Measurements from ENCODE around the gene ITGAD. TPM values are rescaled to one million over a fixed set of nuclear protein-coding genes. Genes with fewer than 3 reads are reported as not detected.

ITGAD gene
- total and polyA plus RNA-seq, 2 of the 13 experiments (the other 11 are each of a cell fraction or from before 2014, with no cell fraction given), result not detected

- peak overlapping the region; percentile 95 for H3K27ac ChIP-seq (ENCODE audit: extremely low read length, insufficient read depth, low read length)
- H3K36me3 ChIP-seq (replicated peaks in 1 of 2; ENCODE audit: control insufficient read depth in 1 of 2, insufficient read depth in 2 of 2, low read length in 2 of 2), result peaks cover 16 to 22% of the 10 kb centered on the region in 2 experiments
- ChIA-PET CTCF (ENCODE audit: low intra/inter-chr PET ratio, low total read pairs) (interaction anchor here (0.7 kb wide), 3 partner anchors 16 to 20 kb away, joined by 3 to 4 read pairs (median 3); partner anchors contain the start of gene ZNF843), POLR2A (interaction anchor here (0.7 to 8.3 kb wide), 29 partner anchors 10 to 473 kb away, joined by 3 to 110 read pairs (median 5); partner anchors contain the start of genes FUS, HSD3B7, KAT8 and RUSF1)
- FAIRE-seq (peak; percentile 86), ATAC-seq (peak; percentile 77), DNase-seq (ENCODE audit: low spot score) (peak; percentile 95)
- peaks cover 57% of the 10 kb centered on the region for H3K4me1 ChIP-seq (ENCODE audit: insufficient read depth, low read length)
- WGBS (ENCODE audit: low lambda C conversion rate), result under 1% methylated on average over 28 of the region's 42 CpGs
- no peaks in the 10 kb centered on the region; a peak in 1 of 5 replicates for H3K27me3 ChIP-seq (ENCODE audit: control insufficient read depth in 1 of 2, insufficient read depth in 2 of 2, low read length in 2 of 2)
- H3K4me2 ChIP-seq (ENCODE audit: low read depth, low read length), result peak overlapping the region; percentile 99
- peaks cover 49% of the 10 kb centered on the region for H4K20me1 ChIP-seq (ENCODE audit: insufficient read depth, low read length)
- no TSS peak for BruUV-seq (replicated peaks)
- intact Hi-C loops (cut with micrococcal nuclease; ENCODE audit: unreplicated experiment), result loop anchor here (2.0 to 5.0 kb wide), 2 partner anchors 51 to 414 kb away; partner anchors contain the start of genes RUSF1 and ZNF267
- H3K9me3 ChIP-seq (ENCODE audit: low read length), result no peaks in the 10 kb centered on the region
- peaks cover 38% of the 10 kb centered on the region for H3K79me2 ChIP-seq (ENCODE audit: insufficient read depth, low read length)
- H3K9ac ChIP-seq (ENCODE audit: insufficient read depth, low read depth, low read length), result peak overlapping the region; percentile 97
- in situ Hi-C loops (cut with HindIII; ENCODE audit: extremely low pct_ligation_motif_present, low pct_unique_long_range_greater_than_20kb), result loop anchor here (5.0 to 10.0 kb wide), 3 partner anchors 244 to 466 kb away; partner anchors contain the start of gene ZNF267
- no peak overlapping the region for H2AFZ ChIP-seq (ENCODE audit: low read length)
- H3K4me3 ChIP-seq (replicated peaks in 1 of 3; ENCODE audit: insufficient read depth in 1 of 3, low read depth in 2 of 3, low read length in 3 of 3), result peak overlapping the region; percentile 71 to 98 (median 83)
- TF ChIP-seq NFIC (IDR thresholded peaks at IDR 0.05; ENCODE audit: low read length) (no peak), ZBTB37 (CRISPR knock-in tag; IDR thresholded peaks at IDR 0.05) (peak; percentile 95), ZNF124 (CRISPR knock-in tag; IDR thresholded peaks at IDR 0.05) (peak; percentile 88; the same call in 1 of the 2 replicates), GPN1 (CRISPR knock-in tag; IDR thresholded peaks at IDR 0.05; ENCODE audit: borderline replicate concordance) (no peak), TRAFD1 (CRISPR knock-in tag; IDR thresholded peaks at IDR 0.05; ENCODE audit: borderline replicate concordance) (0 out of 2 replicates have a peak, but pooled peaks have one; percentile 97), ZNF562 (CRISPR knock-in tag; IDR thresholded peaks at IDR 0.05; ENCODE audit: borderline replicate concordance) (no peak), CC2D1A (CRISPR knock-in tag; IDR thresholded peaks at IDR 0.05) (no peak), ZBTB46 (CRISPR knock-in tag; IDR thresholded peaks at IDR 0.05; ENCODE audit: borderline replicate concordance) (0 out of 2 replicates have a peak, but pooled peaks have one; percentile 11), ZNF136 (CRISPR knock-in tag; IDR thresholded peaks at IDR 0.05; ENCODE audit: low read depth) (peak; percentile 99; the same call in 1 of the 2 replicates), ZNF546 (CRISPR knock-in tag; conservative IDR thresholded peaks at IDR 0.05) (no peak), ZNF883 (CRISPR knock-in tag; IDR thresholded peaks at IDR 0.05; ENCODE audit: not compliant biosample characterization) (peak; percentile 80), SP4 (CRISPR knock-in tag; IDR thresholded peaks at IDR 0.05) (peak; percentile 71; the same call in 1 of the 2 replicates), ZNF674 (CRISPR knock-in tag; IDR thresholded peaks at IDR 0.05; ENCODE audit: low read depth) (peak; percentile 85; the same call in 1 of the 2 replicates)
- TF ChIP-seq, protein P1, sequence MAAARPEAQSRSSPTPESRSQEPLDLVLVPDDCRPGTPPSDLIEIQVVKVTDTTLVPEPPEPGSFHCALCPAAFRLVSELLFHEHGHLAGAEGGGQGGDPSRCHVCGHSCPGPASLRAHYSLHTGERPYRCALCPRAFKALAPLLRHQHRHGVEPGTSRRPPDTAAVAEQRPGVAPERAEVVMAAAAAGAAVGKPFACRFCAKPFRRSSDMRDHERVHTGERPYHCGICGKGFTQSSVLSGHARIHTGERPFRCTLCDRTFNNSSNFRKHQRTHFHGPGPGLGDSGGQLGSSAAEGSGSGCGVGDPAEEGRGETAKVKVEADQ (CRISPR knock-in tag; IDR thresholded peaks at IDR 0.05; ENCODE audit: borderline replicate concordance), result peak; percentile 94
Observed at GRCh38 chr16:31458073-31458843, 65.1 kb downstream of the ITGAD start.

Measured in HepG2 (cell line).